C4-2B (cell line): ENCODE measurements around the gene PITPNC1.

Source experiments
- CTCF ChIP-seq: fragments of 450-650 bp; conservative IDR thresholded peaks from 2 replicates; pipeline ENCODE4 v1.5.1; 2017; ENCODE audit warnings: mild to moderate bottlenecking
- ZFX ChIP-seq: fragments of 450-650 bp; IDR thresholded peaks from 2 replicates; pipeline ENCODE4 v1.6.1; 2017

- no peak for TF ChIP-seq CTCF
- no peak for TF ChIP-seq ZFX
These were observed 353.6 kb downstream of the PITPNC1 start for GRCh38 chr17:67730731-67731130.
